GM18909 (cell line): ENCODE data around the gene RPTOR.

Experiments
- ATAC-seq: cut with Tn5 transposase; IDR thresholded peaks from one replicate; pipeline ENCODE4 v1.9.1; 2021; ENCODE audit warnings: mild to moderate bottlenecking; ENCODE audit not compliant: unreplicated experiment, poor library complexity

The RPTOR gene

GRCh38 chr17:80511222-80512180 is 33.1 kb upstream of the RPTOR start:
- ATAC-seq: no peak

- ATAC-seq: no peak
Observed at GRCh38 chr17:80512233-80512632, 32.4 kb upstream of the RPTOR start.

DNA sequence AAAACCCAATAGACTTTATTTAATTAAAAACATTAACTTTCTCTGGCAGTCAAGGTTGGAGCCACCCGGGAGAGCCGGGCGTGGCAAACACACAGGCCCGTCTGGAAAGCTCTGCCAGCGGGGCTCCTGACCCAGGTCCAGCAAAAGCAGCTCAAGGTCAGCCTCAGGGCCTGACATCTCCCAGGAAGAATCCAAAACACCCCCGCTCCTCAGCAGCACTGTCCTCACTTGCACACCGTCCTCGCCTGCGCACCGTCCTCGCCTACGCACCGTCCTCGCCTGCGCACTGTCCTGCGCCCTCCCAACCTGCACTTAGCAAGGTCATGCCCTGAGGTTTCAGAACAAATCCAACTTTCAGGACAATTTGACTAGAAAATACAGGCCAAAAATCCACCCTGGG is 31.4 kb upstream of the RPTOR start:
- no peak for ATAC-seq

GRCh38 chr17:80513892-80514291 is 30.7 kb upstream of the RPTOR start:
- no peak for ATAC-seq

DNA sequence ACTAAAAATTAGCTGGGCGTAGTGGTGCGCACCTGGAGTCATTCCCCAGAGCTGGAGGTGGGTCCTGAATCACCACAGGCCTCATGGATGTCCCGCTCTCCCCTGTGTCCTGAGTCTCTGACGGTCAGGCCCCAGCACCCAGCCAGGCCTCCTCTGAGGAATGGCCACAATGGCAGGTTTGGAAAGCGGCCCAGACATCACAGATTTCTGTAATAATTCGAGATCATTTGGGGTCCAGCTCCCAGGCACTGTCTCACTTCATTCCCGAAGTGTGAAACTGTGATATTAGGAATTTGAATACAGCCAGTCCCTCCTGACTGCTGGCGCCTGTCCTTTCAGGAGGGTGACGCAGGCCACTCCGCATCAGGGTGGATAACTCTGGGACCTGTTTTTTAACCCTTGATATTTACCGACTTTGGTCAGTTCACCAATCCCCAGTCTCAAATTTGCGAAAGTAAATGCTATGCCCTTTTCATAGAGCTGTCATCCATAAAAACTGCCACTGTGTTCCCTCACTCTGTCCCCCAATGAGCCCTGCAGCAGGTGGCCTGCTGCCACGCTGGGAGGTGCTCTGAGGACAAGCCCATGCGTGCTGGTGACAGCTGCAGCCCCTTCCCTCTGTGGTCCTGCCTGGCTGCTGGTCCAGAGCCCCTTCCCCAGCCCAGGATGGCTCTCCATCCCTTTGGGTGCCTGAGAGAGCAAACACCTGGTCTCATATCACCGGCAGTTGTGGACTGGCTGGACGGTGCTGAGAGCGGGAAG is 28.3 kb upstream of the RPTOR start:
- no peak for ATAC-seq

DNA sequence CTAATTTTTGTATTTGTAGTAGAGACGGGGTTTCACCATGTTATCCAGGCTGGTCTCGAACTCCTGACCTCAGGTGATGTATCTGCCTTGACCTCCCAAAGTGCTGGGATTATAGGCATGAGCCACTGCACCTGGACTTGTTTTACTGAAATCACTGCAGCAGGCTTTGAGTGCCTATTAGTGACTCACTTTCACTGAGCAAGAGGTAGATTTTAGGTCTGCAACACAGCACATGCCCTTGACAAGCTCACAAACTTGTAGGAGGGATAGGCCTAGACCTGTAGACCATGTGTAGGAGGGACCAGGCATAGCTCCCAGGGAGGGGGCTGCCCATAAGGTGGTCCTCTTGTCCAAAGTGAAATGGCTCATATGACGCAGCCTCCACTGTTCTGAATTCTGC is 27.0 kb upstream of the RPTOR start:
- ATAC-seq: no peak

DNA sequence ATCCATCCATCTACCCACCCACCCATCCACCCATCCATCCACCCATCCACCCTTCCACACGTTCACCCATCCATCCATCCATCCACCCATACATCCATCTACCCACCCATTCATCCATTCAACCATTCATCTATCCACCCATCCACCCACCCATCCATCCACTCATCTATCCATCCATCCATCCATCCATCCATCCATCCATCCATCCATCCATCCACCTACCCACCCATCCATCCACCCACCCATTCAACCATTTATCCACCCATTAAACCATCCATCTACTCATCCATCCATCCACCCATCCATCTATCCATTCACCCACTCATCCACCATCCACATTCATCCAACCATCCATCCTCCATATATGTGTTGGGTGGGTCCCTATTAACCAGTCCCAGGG is 26.2 kb upstream of the RPTOR start:
- ATAC-seq: no peak

DNA sequence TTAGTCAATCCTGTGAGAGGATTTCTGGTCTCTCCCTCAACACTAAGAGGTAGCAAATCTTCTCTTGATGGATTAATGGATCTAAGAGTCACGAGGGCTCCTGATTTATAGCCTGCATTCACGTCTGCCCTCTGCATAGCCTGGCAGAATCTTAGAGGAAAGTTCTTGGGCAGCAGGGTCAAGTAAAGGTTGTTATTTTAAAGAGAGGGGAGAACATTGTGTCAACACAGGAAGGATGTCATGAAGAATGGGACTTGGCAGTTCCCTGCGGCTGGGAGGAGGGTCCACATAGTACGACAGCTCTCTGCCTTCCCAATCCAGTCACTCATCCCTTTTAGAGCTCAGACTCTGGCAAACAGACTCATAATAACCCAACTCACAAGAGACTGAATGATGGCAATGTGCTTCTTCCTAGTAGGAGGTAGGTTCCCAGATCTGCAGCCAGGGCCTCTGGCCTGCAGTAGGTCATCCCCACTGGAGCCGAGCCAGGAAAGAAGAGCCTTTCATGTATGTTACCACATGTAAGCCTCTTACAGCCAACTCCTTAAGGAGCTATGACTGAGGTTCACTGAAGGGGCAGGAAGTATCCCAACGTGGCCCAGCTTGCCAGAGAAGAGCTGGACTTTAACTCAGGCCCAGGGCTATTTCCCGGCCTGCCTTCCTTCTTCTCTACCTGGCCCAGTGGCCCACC is 25.4 kb upstream of the RPTOR start:
- ATAC-seq: no peak

DNA sequence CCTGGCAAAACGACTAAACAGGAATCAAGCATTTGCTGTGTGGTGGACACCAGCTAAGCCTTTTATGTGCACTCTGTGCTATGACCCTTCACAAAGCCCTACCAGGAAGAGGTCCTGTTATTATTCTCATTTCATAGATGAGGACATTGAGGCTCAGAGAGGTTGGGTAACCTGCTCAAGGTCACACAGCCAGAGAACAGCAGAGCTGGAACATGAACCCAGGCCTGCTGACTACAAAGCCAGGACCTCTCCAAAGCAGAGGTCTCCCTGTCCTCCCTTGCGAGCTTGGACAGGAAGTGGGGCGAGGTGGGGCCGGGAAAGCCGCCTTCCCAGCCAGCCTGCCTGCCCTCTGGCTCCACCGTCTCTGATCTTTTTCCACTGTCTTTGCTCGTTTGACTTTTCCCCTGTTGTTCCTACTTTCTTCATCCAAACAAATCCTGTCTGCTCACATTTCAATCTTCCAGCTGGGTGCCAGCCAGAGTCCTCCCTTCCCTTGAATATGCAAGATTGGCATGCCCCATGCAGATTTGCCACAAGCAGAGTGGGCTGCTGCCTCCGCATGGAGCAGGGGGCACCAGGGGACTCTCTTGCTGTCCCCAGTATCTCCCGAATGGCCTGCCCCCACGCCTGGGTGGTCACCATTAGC is 23.7 kb upstream of the RPTOR start:
- ATAC-seq: no peak

DNA sequence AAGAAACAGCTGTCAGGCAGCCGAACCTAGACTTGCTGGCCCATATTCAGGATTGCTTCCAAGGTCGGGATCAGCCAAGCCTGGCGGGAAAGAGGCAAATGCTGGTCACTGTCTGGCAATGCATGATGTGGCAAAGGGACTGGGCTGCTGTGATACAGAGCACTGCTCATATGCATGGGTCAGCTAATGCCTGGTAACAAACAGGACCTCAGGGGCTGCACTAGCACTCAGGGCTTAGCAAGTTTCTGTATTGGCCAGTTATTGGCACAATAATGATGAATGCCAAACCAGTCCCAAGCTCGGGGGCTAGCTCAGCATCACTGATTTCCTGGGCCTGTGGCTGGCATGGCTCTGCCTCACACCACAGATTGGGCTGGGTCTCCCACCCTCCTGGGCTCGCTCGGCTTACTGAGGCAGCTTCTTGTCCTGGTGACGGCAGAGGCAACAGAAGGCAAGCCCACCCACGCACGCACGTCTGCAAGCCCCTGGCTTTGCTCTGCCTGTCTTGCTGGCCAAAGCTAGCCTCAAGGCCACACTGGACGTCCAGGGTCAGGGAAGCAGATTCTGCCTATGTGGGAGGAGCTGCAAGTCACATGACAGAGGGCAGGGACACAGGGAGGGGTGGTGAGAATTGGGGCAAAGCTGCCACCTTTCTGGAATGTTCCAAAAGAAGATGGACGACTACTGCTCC is 21.4 kb upstream of the RPTOR start:
- no peak for ATAC-seq

GRCh38 chr17:80523956-80524712 is 20.5 kb upstream of the RPTOR start:
- ATAC-seq: no peak

GRCh38 chr17:80526116-80526910 is 18.3 kb upstream of the RPTOR start:
- ATAC-seq: no peak

- no peak for ATAC-seq
Observed at GRCh38 chr17:80527016-80527645, 17.5 kb upstream of the RPTOR start.

DNA sequence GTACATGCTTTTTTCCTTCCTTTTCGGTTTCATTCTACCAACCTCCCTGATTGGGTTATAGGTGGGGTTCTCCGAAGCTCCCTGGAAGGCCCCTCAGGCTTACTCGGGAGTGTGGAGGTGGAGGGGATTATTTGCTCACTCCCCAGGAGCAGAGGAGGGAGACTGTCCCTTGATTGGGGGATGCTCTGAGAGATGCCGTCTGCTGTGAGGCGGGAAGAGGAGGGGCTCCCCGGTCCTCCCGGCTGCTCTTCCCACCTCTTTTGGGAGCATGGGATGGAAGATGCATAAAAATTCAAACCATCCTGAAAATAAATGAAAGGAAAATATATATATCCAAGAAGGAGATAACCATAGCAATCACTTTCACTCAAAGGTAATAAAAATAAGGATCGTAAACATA is 16.1 kb upstream of the RPTOR start:
- ATAC-seq: no peak

DNA sequence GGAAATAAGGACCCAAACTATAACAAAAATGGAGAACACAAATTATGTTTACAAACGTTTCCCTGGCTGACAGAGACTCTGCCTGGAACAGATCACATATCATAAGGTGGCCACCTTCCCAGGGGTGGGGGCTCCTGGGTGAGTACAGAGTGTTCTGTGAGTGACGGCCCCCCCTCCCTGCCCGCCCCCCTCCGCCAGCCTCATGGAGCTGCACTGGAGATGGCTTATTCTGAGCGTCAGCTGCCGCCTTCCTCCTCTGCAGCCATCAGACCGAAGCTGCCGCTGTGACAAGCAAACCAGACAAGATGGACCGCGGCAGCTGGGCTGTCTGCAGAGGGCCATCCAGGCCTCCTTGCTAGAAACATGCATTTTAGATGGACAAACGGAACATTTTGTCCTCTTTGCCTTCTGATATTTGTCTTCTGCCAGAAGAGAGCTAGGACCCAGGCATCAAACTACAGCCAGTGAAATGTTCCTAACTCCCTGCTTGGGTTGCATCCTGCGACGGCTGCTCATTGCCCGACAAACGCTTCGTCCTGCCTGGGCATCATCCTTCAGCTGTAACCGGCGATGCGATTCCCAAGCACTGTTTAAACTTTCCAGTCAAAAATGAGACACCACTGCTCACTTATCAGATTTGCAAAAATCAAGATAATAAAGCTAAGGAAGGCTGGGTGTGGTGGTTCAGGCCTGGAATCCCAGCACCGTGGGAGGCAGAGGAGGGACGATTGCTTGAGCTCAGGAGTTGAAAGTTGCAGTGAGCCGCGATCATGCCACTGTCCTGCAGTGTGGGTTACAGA is 15.3 kb upstream of the RPTOR start:
- ATAC-seq: no peak

- no peak for ATAC-seq
Observed at GRCh38 chr17:80529904-80530292, 14.7 kb upstream of the RPTOR start.

- ATAC-seq: no peak
Observed at GRCh38 chr17:80531400-80531799, 13.2 kb upstream of the RPTOR start.
